GM12878 (cell line): ENCODE results near the gene GZMM. TPM values are rescaled to one million over a fixed set of nuclear protein-coding genes. Genes with fewer than 3 reads are reported as not detected.

Experiments
- ASH2L ChIP-seq: fragments of 300-600, 200-600 bp; sonication (generic); IDR thresholded peaks from 2 replicates; pipeline ENCODE4 v1.6.1; 2017; ENCODE audit warnings: low read depth, mild to moderate bottlenecking, borderline replicate concordance
- BRCA1 ChIP-seq: IDR thresholded peaks from 2 replicates; pipeline ENCODE4 v1.6.1; 2011; ENCODE audit warnings: low read depth, low read length, improper control_type of control experiment
- EED ChIP-seq: sonication (generic); IDR thresholded peaks from 2 replicates; pipeline ENCODE4 v1.6.1; 2016; ENCODE audit warnings: antibody characterized with exemption, low read depth
- EP300 ChIP-seq, 2 experiments: fragments of 150-350 bp in 1 of 2; IDR thresholded peaks; 2 replicates each; pipeline ENCODE4 v1.6.1; 2011 to 2012; ENCODE audit warnings: low read depth in 2 of 2, low read length in 2 of 2, borderline replicate concordance in 1 of 2, improper control_type of control experiment in 1 of 2, inconsistent platforms in 1 of 2; ENCODE audit not compliant: control insufficient read depth in 1 of 2
- HDGF ChIP-seq: fragments of 450-650 bp; IDR thresholded peaks from 2 replicates; pipeline ENCODE4 v1.6.1; 2016; ENCODE audit warnings: antibody characterized with exemption
- LARP7 ChIP-seq: fragments of 450-650 bp; IDR thresholded peaks from 2 replicates; pipeline ENCODE4 v1.6.1; 2017; ENCODE audit warnings: mild to moderate bottlenecking
- MTA3 ChIP-seq: IDR thresholded peaks from 2 replicates; pipeline ENCODE4 v1.6.1; 2012; ENCODE audit warnings: low read length, inconsistent platforms, borderline replicate concordance
- MYB ChIP-seq: fragments of 150-350 bp; IDR thresholded peaks from 2 replicates; pipeline ENCODE4 v1.6.1; 2014; ENCODE audit warnings: mild to moderate bottlenecking, low read depth, low read length, borderline replicate concordance
- NR2F1 ChIP-seq: fragments of 450-650 bp; conservative IDR thresholded peaks from 2 replicates; pipeline ENCODE4 v1.6.1; 2017; ENCODE audit warnings: mild to moderate bottlenecking
- RAD21 ChIP-seq: IDR thresholded peaks from 2 replicates; pipeline ENCODE4 v1.6.1; 2011; ENCODE audit warnings: mild to moderate bottlenecking, low read depth, low read length, moderate library complexity; ENCODE audit not compliant: insufficient read depth
- RAD51 ChIP-seq: fragments of 450-650 bp; IDR thresholded peaks from 2 replicates; pipeline ENCODE4 v1.6.1; 2016; ENCODE audit warnings: moderate library complexity, mild to moderate bottlenecking, inconsistent platforms
- RELA ChIP-seq: fragments of 450-650 bp; IDR thresholded peaks from 2 replicates; pipeline ENCODE4 v1.8.0; 2014; ENCODE audit warnings: borderline replicate concordance; ENCODE audit not compliant: partially characterized antibody
- STAT1 ChIP-seq: fragments of 450-650 bp; conservative IDR thresholded peaks from 2 replicates; pipeline ENCODE4 v1.6.1; 2014; ENCODE audit warnings: antibody characterized with exemption, mild to moderate bottlenecking
- SUPT20H ChIP-seq: IDR thresholded peaks from 2 replicates; pipeline ENCODE4 v1.6.1; 2011; ENCODE audit warnings: low read depth, mild to moderate bottlenecking, low read length, moderate library complexity, borderline replicate concordance; ENCODE audit not compliant: control insufficient read depth
- TBL1XR1 ChIP-seq: IDR thresholded peaks from 2 replicates; pipeline ENCODE4 v1.6.1; 2012; ENCODE audit warnings: low read depth, low read length, improper control_type of control experiment
- TCF3 ChIP-seq: IDR thresholded peaks from 2 replicates; pipeline ENCODE4 v1.6.1; 2012; ENCODE audit warnings: low read depth, mild to moderate bottlenecking, low read length, borderline replicate concordance; ENCODE audit not compliant: insufficient read depth
- ZNF622 ChIP-seq: fragments of 450-650 bp; IDR thresholded peaks from 2 replicates; pipeline ENCODE4 v1.6.1; 2017; ENCODE audit warnings: mild to moderate bottlenecking, inconsistent platforms
- polyA plus RNA-seq, 11 experiments: library from polyadenylated mRNA; depleted of rRNA in 4 of 11; unstranded in 6 of 11; stranded (reverse) in 5 of 11; fragments of >200 nt; fragmentation: Nextera tagmentation in 4 of 11; fragmentation: Illumina TruSeq in 1 of 11; extraction: Ambion mirVana in 4 of 11; extraction: Trizol in 1 of 11; gene quantifications; 1 replicate in 1 of 11; 2 replicates in 10 of 11; pipeline versions ENCODE4 v1.2.1 to v1.2.3, GENCODE V29; 2011 to 2016; ENCODE audit warnings: inconsistent platforms in 2 of 11, missing spikeins in 2 of 11, low read depth in 1 of 11
- total RNA-seq, 4 experiments: library from RNA; depleted of rRNA in 3 of 4; stranded (reverse); fragments of >200 nt in 3 of 4; fragmentation: Illumina TruSeq in 1 of 4; extraction: Trizol in 1 of 4; gene quantifications; 2 replicates each; pipeline versions ENCODE4 v1.2.1 to v1.2.3, GENCODE V29; 2013 to 2021
- TF ChIP-seq, protein P1 (sequence below): fragments of 450-650 bp; IDR thresholded peaks from 2 replicates; pipeline ENCODE4 v1.6.1; 2018; ENCODE audit warnings: mild to moderate bottlenecking, low read depth, moderate library complexity; ENCODE audit not compliant: partially characterized antibody
- TF ChIP-seq, protein P2 (sequence below): IDR thresholded peaks from 2 replicates; pipeline ENCODE4 v1.6.1; 2012; ENCODE audit warnings: low read depth, low read length, improper control_type of control experiment
- TF ChIP-seq, protein P3 (sequence below): fragments of 150-350 bp; IDR thresholded peaks from 2 replicates; pipeline ENCODE4 v1.6.1; 2014; ENCODE audit warnings: mild to moderate bottlenecking, low read depth, low read length
- TF ChIP-seq, protein P4 (sequence below): IDR thresholded peaks from 2 replicates; pipeline ENCODE4 v1.6.1; 2011; ENCODE audit warnings: borderline replicate concordance, low read depth, mild to moderate bottlenecking, moderate library complexity, mixed read lengths, low read length; ENCODE audit not compliant: insufficient read depth; ENCODE audit errors: extremely low read length

Gene GZMM
- total and polyA plus RNA-seq, 10 of the 15 experiments (the other 5 are each of a cell fraction or from before 2014, with no cell fraction given): 0.09 to 0.48 (median 0.23) TPM; not detected in 7

DNA sequence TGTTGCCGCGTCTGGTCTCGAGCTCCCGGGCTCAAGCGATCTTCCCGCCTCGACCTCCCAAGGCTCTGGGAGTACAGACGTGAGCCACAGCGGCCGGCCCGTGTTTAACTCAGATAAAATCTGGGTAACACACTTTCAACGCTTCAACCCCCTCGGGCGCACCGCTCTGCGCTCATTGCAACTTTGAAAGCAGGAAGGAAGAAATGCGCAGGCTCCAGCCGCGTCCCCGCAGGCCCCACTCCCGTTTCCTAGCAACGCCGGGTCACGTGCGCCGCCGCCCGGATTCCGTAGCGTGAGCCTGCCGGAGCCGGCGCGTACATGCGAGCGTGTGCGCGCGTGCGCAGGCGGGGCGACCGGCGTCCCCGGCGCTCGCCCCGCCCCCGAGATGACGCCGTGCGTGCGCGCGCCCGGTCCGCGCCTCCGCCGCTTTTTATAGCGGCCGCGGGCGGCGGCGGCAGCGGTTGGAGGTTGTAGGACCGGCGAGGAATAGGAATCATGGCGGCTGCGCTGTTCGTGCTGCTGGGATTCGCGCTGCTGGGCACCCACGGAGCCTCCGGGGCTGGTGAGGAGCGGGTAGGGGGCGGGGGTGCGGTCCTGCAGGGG is 28.4 kb downstream of the GZMM start, which contains the start of gene BSG (continued):
- TF ChIP-seq MYB: no peak
- peak; percentile 78; the same call in 1 of the 2 replicates for TF ChIP-seq TCF3
- peak; percentile 87 for TF ChIP-seq RELA
- peak; percentile 77; the same call in 1 of the 2 replicates for TF ChIP-seq STAT1
- peak; percentile 59; the same call in 1 of the 2 replicates for TF ChIP-seq TBL1XR1
- 0 out of 2 replicates have a peak, but pooled peaks have one; percentile 25 for TF ChIP-seq HDGF
- TF ChIP-seq, protein P1, sequence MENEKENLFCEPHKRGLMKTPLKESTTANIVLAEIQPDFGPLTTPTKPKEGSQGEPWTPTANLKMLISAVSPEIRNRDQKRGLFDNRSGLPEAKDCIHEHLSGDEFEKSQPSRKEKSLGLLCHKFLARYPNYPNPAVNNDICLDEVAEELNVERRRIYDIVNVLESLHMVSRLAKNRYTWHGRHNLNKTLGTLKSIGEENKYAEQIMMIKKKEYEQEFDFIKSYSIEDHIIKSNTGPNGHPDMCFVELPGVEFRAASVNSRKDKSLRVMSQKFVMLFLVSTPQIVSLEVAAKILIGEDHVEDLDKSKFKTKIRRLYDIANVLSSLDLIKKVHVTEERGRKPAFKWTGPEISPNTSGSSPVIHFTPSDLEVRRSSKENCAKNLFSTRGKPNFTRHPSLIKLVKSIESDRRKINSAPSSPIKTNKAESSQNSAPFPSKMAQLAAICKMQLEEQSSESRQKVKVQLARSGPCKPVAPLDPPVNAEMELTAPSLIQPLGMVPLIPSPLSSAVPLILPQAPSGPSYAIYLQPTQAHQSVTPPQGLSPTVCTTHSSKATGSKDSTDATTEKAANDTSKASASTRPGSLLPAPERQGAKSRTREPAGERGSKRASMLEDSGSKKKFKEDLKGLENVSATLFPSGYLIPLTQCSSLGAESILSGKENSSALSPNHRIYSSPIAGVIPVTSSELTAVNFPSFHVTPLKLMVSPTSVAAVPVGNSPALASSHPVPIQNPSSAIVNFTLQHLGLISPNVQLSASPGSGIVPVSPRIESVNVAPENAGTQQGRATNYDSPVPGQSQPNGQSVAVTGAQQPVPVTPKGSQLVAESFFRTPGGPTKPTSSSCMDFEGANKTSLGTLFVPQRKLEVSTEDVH: no peak
- TF ChIP-seq EP300 (IDR thresholded peaks at IDR 0.05; ENCODE audit: borderline replicate concordance in 1 of 2, control insufficient read depth in 1 of 2, low read depth in 2 of 2, low read length in 2 of 2): no peak; a peak in 1 of 4 replicates
- peak; percentile 44; the same call in 1 of the 2 replicates for TF ChIP-seq NR2F1
- peak; percentile 92 for TF ChIP-seq RAD51
- TF ChIP-seq, protein P2, sequence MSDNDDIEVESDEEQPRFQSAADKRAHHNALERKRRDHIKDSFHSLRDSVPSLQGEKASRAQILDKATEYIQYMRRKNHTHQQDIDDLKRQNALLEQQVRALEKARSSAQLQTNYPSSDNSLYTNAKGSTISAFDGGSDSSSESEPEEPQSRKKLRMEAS: peak; percentile 99
- TF ChIP-seq RAD21: no peak
- no peak for TF ChIP-seq BRCA1
- TF ChIP-seq, protein P3, sequence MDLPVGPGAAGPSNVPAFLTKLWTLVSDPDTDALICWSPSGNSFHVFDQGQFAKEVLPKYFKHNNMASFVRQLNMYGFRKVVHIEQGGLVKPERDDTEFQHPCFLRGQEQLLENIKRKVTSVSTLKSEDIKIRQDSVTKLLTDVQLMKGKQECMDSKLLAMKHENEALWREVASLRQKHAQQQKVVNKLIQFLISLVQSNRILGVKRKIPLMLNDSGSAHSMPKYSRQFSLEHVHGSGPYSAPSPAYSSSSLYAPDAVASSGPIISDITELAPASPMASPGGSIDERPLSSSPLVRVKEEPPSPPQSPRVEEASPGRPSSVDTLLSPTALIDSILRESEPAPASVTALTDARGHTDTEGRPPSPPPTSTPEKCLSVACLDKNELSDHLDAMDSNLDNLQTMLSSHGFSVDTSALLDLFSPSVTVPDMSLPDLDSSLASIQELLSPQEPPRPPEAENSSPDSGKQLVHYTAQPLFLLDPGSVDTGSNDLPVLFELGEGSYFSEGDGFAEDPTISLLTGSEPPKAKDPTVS: no peak
- TF ChIP-seq, protein P4, sequence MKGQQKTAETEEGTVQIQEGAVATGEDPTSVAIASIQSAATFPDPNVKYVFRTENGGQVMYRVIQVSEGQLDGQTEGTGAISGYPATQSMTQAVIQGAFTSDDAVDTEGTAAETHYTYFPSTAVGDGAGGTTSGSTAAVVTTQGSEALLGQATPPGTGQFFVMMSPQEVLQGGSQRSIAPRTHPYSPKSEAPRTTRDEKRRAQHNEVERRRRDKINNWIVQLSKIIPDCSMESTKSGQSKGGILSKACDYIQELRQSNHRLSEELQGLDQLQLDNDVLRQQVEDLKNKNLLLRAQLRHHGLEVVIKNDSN: peak; percentile 97
- peak; percentile 70; the same call in 1 of the 2 replicates for TF ChIP-seq LARP7
- TF ChIP-seq ASH2L: no peak
- no peak for TF ChIP-seq EED
- no peak for TF ChIP-seq SUPT20H
- TF ChIP-seq MTA3: no peak; the same call in 1 of the 2 replicates
- no peak for TF ChIP-seq ZNF622
